Panc1 (cell line): ENCODE data around the gene FUCA2.

ENCODE experiments used
- CTCF ChIP-seq: fragments of 450-650 bp; IDR thresholded peaks from 2 replicates; pipeline ENCODE4 v1.5.1; 2017; ENCODE audit warnings: mild to moderate bottlenecking
- POLR2AphosphoS5 ChIP-seq: IDR thresholded peaks from 2 replicates; pipeline ENCODE4 v1.6.1; 2012; ENCODE audit warnings: mild to moderate bottlenecking, low read depth, low read length, moderate library complexity
- REST ChIP-seq, 2 experiments: IDR thresholded peaks; 2 replicates each; pipeline ENCODE4 v1.6.1; 2011 to 2012; ENCODE audit warnings: low read depth in 2 of 2, control low read depth in 1 of 2, low read length in 1 of 2, mild to moderate bottlenecking in 1 of 2, moderate library complexity in 1 of 2; ENCODE audit not compliant: insufficient read depth in 1 of 2
- SIN3A ChIP-seq: IDR thresholded peaks from 2 replicates; pipeline ENCODE4 v1.6.1; 2012; ENCODE audit warnings: low read depth, mild to moderate bottlenecking, low read length, moderate library complexity, borderline replicate concordance; ENCODE audit not compliant: insufficient read depth
- TCF7L2 ChIP-seq: IDR thresholded peaks from 2 replicates; pipeline ENCODE4 v1.6.1; 2011; ENCODE audit warnings: mild to moderate bottlenecking, low read depth, low read length, inconsistent platforms

GRCh38 chr6:143451531-143451930 is 60.0 kb downstream of the FUCA2 start:
- no peak for TF ChIP-seq POLR2AphosphoS5
- TF ChIP-seq REST (IDR thresholded peaks at IDR 0.05; ENCODE audit: insufficient read depth in 1 of 2, low read depth in 2 of 2, low read length in 1 of 2) = no peak
- no peak for TF ChIP-seq CTCF
- no peak for TF ChIP-seq SIN3A
- no peak for TF ChIP-seq TCF7L2
